DOHH2 (cell line): ENCODE data around the gene SPAST.
A peak's percentile ranks its signal among the peaks of the same experiment; 100 is the strongest.

Source experiments
- H3F3A ChIP-seq: fragments of 200-600 bp; sonication (generic), shearing (Covaris generic); 2 replicates; pipeline ENCODE4 v1.6.0; 2016; ENCODE audit warnings: antibody characterized with exemption, mild to moderate bottlenecking; ENCODE audit not compliant: control insufficient read depth, insufficient read depth
- H3K27ac ChIP-seq: fragments of 200-600 bp; sonication (generic); 2 replicates; pipeline ENCODE4 v1.5.1; 2014; ENCODE audit warnings: low read depth, mild to moderate bottlenecking, low read length, moderate library complexity
- H3K27me3 ChIP-seq: fragments of 200-600 bp; sonication (generic); 2 replicates; pipeline ENCODE4 v1.6.1; 2014; ENCODE audit warnings: mild to moderate bottlenecking, low read length, mixed read lengths; ENCODE audit not compliant: control insufficient read depth
- H3K36me3 ChIP-seq: fragments of 200-600 bp; sonication (generic); 2 replicates; pipeline ENCODE4 v1.6.1; 2014; ENCODE audit warnings: mild to moderate bottlenecking, low read length, moderate library complexity, mixed read lengths; ENCODE audit not compliant: control insufficient read depth
- H3K4me1 ChIP-seq: fragments of 200-600 bp; sonication (generic); 2 replicates; pipeline ENCODE4 v1.6.1; 2014; ENCODE audit warnings: mild to moderate bottlenecking, low read length, mixed read lengths; ENCODE audit not compliant: control insufficient read depth
- H3K4me2 ChIP-seq: fragments of 200-600 bp; sonication (generic); 2 replicates; pipeline ENCODE4 v1.6.0; 2014; ENCODE audit warnings: mild to moderate bottlenecking, low read length, moderate library complexity
- H3K4me3 ChIP-seq: fragments of 200-600 bp; sonication (generic); 2 replicates; pipeline ENCODE4 v1.5.1; 2014; ENCODE audit warnings: mild to moderate bottlenecking, low read length, mixed read lengths
- H3K79me2 ChIP-seq: fragments of 200-600 bp; sonication (generic); 2 replicates; pipeline ENCODE4 v1.6.1; 2014; ENCODE audit warnings: mild to moderate bottlenecking, low read length, mixed read lengths; ENCODE audit not compliant: control insufficient read depth
- H3K9me2 ChIP-seq: fragments of 200-600 bp; sonication (generic); replicated peaks from 2 replicates; pipeline ENCODE4 v1.6.1; 2014; ENCODE audit warnings: mild to moderate bottlenecking, low read length, mixed read lengths; ENCODE audit not compliant: control insufficient read depth
- H3K9me3 ChIP-seq: fragments of 200-600 bp; sonication (generic); 2 replicates; pipeline ENCODE4 v1.6.1; 2014; ENCODE audit warnings: antibody characterized with exemption, low read length, mixed read lengths; ENCODE audit not compliant: control insufficient read depth, insufficient read depth
- H4K20me1 ChIP-seq: fragments of 200-600 bp; sonication (generic); 2 replicates; pipeline ENCODE4 v1.6.0; 2014; ENCODE audit warnings: low read depth, mild to moderate bottlenecking, antibody characterized with exemption, low read length, moderate library complexity; ENCODE audit not compliant: control insufficient read depth, insufficient read depth
- CTCF ChIP-seq: fragments of 200-600 bp; sonication (generic); IDR thresholded peaks from one replicate; pipeline ENCODE4 v1.5.1; 2014; ENCODE audit warnings: antibody characterized with exemption, mild to moderate bottlenecking, low read depth, low read length; ENCODE audit not compliant: poor library complexity, severe bottlenecking
- EZH2phosphoT487 ChIP-seq: fragments of 200-600 bp; sonication (generic); IDR thresholded peaks from 2 replicates; pipeline ENCODE4 v1.6.1; 2017; ENCODE audit warnings: borderline replicate concordance, mild to moderate bottlenecking, antibody characterized with exemption, low read length, moderate library complexity, mixed read lengths

SPAST gene

GRCh38 chr2:32166115-32166574 lies 102.8 kb downstream of the SPAST start:
- H3K27me3 ChIP-seq, result no peaks in the 10 kb centered on the region
- no peaks in the 10 kb centered on the region for H4K20me1 ChIP-seq
- H3K27ac ChIP-seq, result peak overlapping the region; percentile 68
- no peaks in the 10 kb centered on the region for H3K9me2 ChIP-seq
- peaks cover 65% of the 10 kb centered on the region for H3K79me2 ChIP-seq
- H3F3A ChIP-seq, result peaks cover 14% of the 10 kb centered on the region
- H3K4me3 ChIP-seq, result peak overlapping the region; percentile 92
- peaks cover 33% of the 10 kb centered on the region for H3K4me1 ChIP-seq
- no peak for TF ChIP-seq CTCF
- no peak for TF ChIP-seq EZH2phosphoT487
- H3K36me3 ChIP-seq, result peaks cover 15% of the 10 kb centered on the region
- H3K9me3 ChIP-seq, result no peaks in the 10 kb centered on the region
- H3K4me2 ChIP-seq, result peak overlapping the region; percentile 88

GRCh38 chr2:32168513-32168912 lies 105.2 kb downstream of the SPAST start:
- peaks cover 33% of the 10 kb centered on the region for H3K4me1 ChIP-seq
- peak overlapping the region; percentile 59 for H3K4me2 ChIP-seq
- H3K4me3 ChIP-seq, result peak overlapping the region; percentile 32
- TF ChIP-seq CTCF, result no peak
- no peak for TF ChIP-seq EZH2phosphoT487
- H3K27ac ChIP-seq, result peak overlapping the region; percentile 20; the same call in 1 of the 2 replicates
- no peaks in the 10 kb centered on the region for H3K27me3 ChIP-seq
- no peaks in the 10 kb centered on the region for H3K9me2 ChIP-seq
- H3F3A ChIP-seq, result peaks cover 8% of the 10 kb centered on the region
- peaks cover 33% of the 10 kb centered on the region for H3K36me3 ChIP-seq
- no peaks in the 10 kb centered on the region for H3K9me3 ChIP-seq
- no peaks in the 10 kb centered on the region for H4K20me1 ChIP-seq
- peaks cover 75% of the 10 kb centered on the region for H3K79me2 ChIP-seq

- H3K36me3 ChIP-seq, result peaks cover 38% of the 10 kb centered on the region
- TF ChIP-seq CTCF, result no peak
- no peak for TF ChIP-seq EZH2phosphoT487
- H3K27ac ChIP-seq, result no peak overlapping the region
- H3K9me3 ChIP-seq, result no peaks in the 10 kb centered on the region
- peaks cover 3% of the 10 kb centered on the region for H3F3A ChIP-seq
- peaks cover 38% of the 10 kb centered on the region for H3K79me2 ChIP-seq
- no peaks in the 10 kb centered on the region for H3K9me2 ChIP-seq
- H3K4me2 ChIP-seq, result no peak overlapping the region
- H3K4me1 ChIP-seq, result peaks cover 14% of the 10 kb centered on the region
- no peak overlapping the region for H3K4me3 ChIP-seq
- H3K27me3 ChIP-seq, result no peaks in the 10 kb centered on the region
- no peaks in the 10 kb centered on the region for H4K20me1 ChIP-seq
Measured at GRCh38 chr2:32172870-32173269, 109.5 kb downstream of the SPAST start.
